Heart right ventricle (tissue), 16 donors: ENCODE measurements around the gene PKN2. TPM values are rescaled to one million over a fixed set of nuclear protein-coding genes. Genes with fewer than 3 reads are reported as not detected.

Experiments used
- ATAC-seq, 8 donors: fragments of 200-7000 bp; cut with Tn5 transposase; one replicate each; pipeline ENCODE4 v1.9.1; 2020; ENCODE audit warnings: mild to moderate bottlenecking in 8 of 8, moderate library complexity in 8 of 8, moderate number of reproducible peaks in 1 of 8
- DNase-seq, 2 donors: peaks; one replicate each; pipeline ENCODE4 v3.0.0-alpha.2; 2020
- H3K27ac ChIP-seq, 10 donors: fragments of 200-600 bp; sonication (generic) in 2 of 10; one replicate each; pipeline versions ENCODE4 v1.5.0 to v1.8.0; 2020 to 2022; ENCODE audit warnings: mild to moderate bottlenecking in 3 of 10
- H3K27me3 ChIP-seq, 7 donors: fragments of 200-600 bp; one replicate each; pipeline ENCODE4 v1.8.0; 2021 to 2022; ENCODE audit warnings: mild to moderate bottlenecking in 2 of 7
- H3K36me3 ChIP-seq, 9 donors: fragments of 200-600 bp; sonication (generic) in 1 of 9; one replicate each; pipeline versions ENCODE4 v1.5.0 to v1.8.0; 2020 to 2022; ENCODE audit warnings: mild to moderate bottlenecking in 2 of 9
- H3K4me1 ChIP-seq, 9 donors: fragments of 200-600 bp; sonication (generic) in 1 of 9; one replicate each; pipeline versions ENCODE4 v1.5.0 to v1.8.0; 2020 to 2022; ENCODE audit warnings: mild to moderate bottlenecking in 4 of 9
- H3K4me3 ChIP-seq, 10 donors: fragments of 200-600 bp; sonication (generic) in 2 of 10; one replicate each; pipeline versions ENCODE4 v1.5.0 to v1.8.0; 2020 to 2022; ENCODE audit warnings: mild to moderate bottlenecking in 7 of 10, moderate library complexity in 2 of 10
- H3K9me3 ChIP-seq, 11 donors: fragments of 200-600 bp in 10 of 11; sonication (generic) in 2 of 11; one replicate each; pipeline versions ENCODE4 v1.5.0 to v1.8.0; 2013 to 2022; ENCODE audit warnings: mild to moderate bottlenecking in 2 of 11, control low read depth in 1 of 11, moderate library complexity in 1 of 11
- CTCF ChIP-seq, 9 donors: fragments of 200-600 bp; sonication (generic) in 2 of 9; IDR thresholded peaks; one replicate each; pipeline versions ENCODE4 v1.5.0 to v1.8.0; 2021 to 2022; ENCODE audit warnings: antibody characterized with exemption in 9 of 9, mild to moderate bottlenecking in 5 of 9, moderate library complexity in 1 of 9
- WGBS, 2 donors: extraction: QIAGEN DNeasy Blood & Tissue Kit; methylation state at CpG; one replicate each; pipeline ENCODE4 v1.1.7; 2013; ENCODE audit warnings: inconsistent platforms in 1 of 2; 5-methylcytosine and 5-hydroxymethylcytosine counted together
- intact Hi-C, 10 donors: fragments of 100-400 bp; cut with DNase I; formaldehyde crosslinking; loops; one replicate each; pipeline versions ENCODE4 v1.11.1 to v1.14.2; 2022
- polyA plus RNA-seq, 2 donors: library from polyadenylated mRNA; stranded (reverse); fragments of 200-250 nt; gene quantifications; one replicate each; pipeline ENCODE4 v1.2.3, GENCODE V29; 2013
- total RNA-seq, 10 donors: library from RNA; stranded (reverse); fragmentation: NEBNext Ultra II Directional in 3 of 10; extraction: Animal tissue kit (Norgen Biotek cat#: 25700) in 3 of 10; gene quantifications; one replicate each; pipeline versions ENCODE4 v1.2.1 to v1.2.4, GENCODE V29; 2021 to 2023
- donor health status: Arrhythmogenic right ventricular cardiomyopathy.
- donor health status: ischemic (EF 13 %, LVEDD 7.1; RV severe dilation, severe dysfunction).
- donor health status: healthy with polysubstance abuse.
- donor health status: DM: no; HTN: yes; CAD: no.
- donor health status: DM: no; HTN: no; CAD: no.
- donor health status: ischemic (EF 25% LVEDD 6.9; RV normal size, moderate dysfunction).
- donor health status: ischemic (EF 25% LVEDD 5.7; RV mildly dilated, moderate dysfunction).
- donor health status: healthy.
- donor health status: DM: yes; HTN: yes; CAD: no.
- donor health status: Ischemic cardiomyopathy.
- donor health status: ischemic (EF 35%, LVEDD 5.7; RV mildly dilated, moderate dysfunction).
- donor health status: nonischemic (EF 11% LVEDD 7.7; RV severe dilation, severe dysfunction).
- donor health status: DM: yes; HTN: yes; CAD: no.
- donor health status: PGD.
- donor health status: ischemic (EF 29% LVEDD 5.4; RV normal size, mild dysfunction).
- donor health status: nonischemic (EF 23%, LVEDD 6.1; RV moderate dilation, normal function).

PKN2 gene
- total and polyA plus RNA-seq, 12 donors, result 6.2 to 42.8 (median 33.6) TPM

GRCh38 chr1:88662723-88663122 is 21.4 kb upstream of the PKN2 start:
- Histone ChIP-seq H3K4me1 (peaks cover 0 to 7% (median 0%) of the 10 kb centered on the region in 9 donors), H3K9me3 (no peaks in the 10 kb centered on the region), H3K36me3 (no peaks in the 10 kb centered on the region), H3K4me3 (no peak overlapping the region), H3K27ac (peak overlapping the region in 1 of 10 donors; percentile 49), H3K27me3 (no peaks in the 10 kb centered on the region)
- intact Hi-C loops, result no loop called here
- 47 to 49% methylated on average over 2 of the region's 2 CpGs for WGBS, 2 donors
- DNase-seq (no peak), ATAC-seq (no peak)
- no peak for TF ChIP-seq CTCF (IDR thresholded peaks at IDR 0.05)

GRCh38 chr1:88668405-88668804 is 15.7 kb upstream of the PKN2 start:
- H3K4me1 ChIP-seq, result no peaks in the 10 kb centered on the region
- WGBS, 2 donors, result 90 to 95% methylated on average over 3 of the region's 3 CpGs
- no peak for ATAC-seq
- no peak overlapping the region for H3K27ac ChIP-seq
- no peaks in the 10 kb centered on the region for H3K36me3 ChIP-seq
- H3K9me3 ChIP-seq, result no peaks in the 10 kb centered on the region
- no peak for DNase-seq
- no peak overlapping the region for H3K4me3 ChIP-seq
- intact Hi-C loops, result no loop called here
- H3K27me3 ChIP-seq, result no peaks in the 10 kb centered on the region
- no peak for TF ChIP-seq CTCF (IDR thresholded peaks at IDR 0.05)

GRCh38 chr1:88670462-88670861 is 13.6 kb upstream of the PKN2 start:
- Histone ChIP-seq H3K4me1 (no peaks in the 10 kb centered on the region), H3K27ac (no peak overlapping the region), H3K4me3 (no peak overlapping the region), H3K27me3 (no peaks in the 10 kb centered on the region), H3K9me3 (no peaks in the 10 kb centered on the region), H3K36me3 (no peaks in the 10 kb centered on the region)
- intact Hi-C loops, result no loop called here
- TF ChIP-seq CTCF (IDR thresholded peaks at IDR 0.05), result no peak
- ATAC-seq (no peak), DNase-seq (no peak)
- WGBS, 2 donors, result 77 to 80% methylated on average over 3 of the region's 3 CpGs

GRCh38 chr1:88673446-88673845 is 10.6 kb upstream of the PKN2 start:
- Histone ChIP-seq H3K36me3 (no peaks in the 10 kb centered on the region), H3K9me3 (no peaks in the 10 kb centered on the region), H3K4me3 (no peak overlapping the region), H3K4me1 (no peaks in the 10 kb centered on the region), H3K27ac (no peak overlapping the region), H3K27me3 (no peaks in the 10 kb centered on the region)
- no peak for ATAC-seq
- intact Hi-C loops, result no loop called here
- no peak for DNase-seq
- TF ChIP-seq CTCF (IDR thresholded peaks at IDR 0.05), result no peak

GRCh38 chr1:88678405-88678804 is 5.7 kb upstream of the PKN2 start:
- DNase-seq, result no peak
- intact Hi-C loops, result no loop called here
- no peaks in the 10 kb centered on the region for H3K36me3 ChIP-seq
- WGBS, 2 donors, result 66 to 71% methylated on average over 3 of the region's 3 CpGs
- no peaks in the 10 kb centered on the region for H3K9me3 ChIP-seq
- no peaks in the 10 kb centered on the region for H3K27me3 ChIP-seq
- peak overlapping the region in 1 of 10 donors; percentile 2 for H3K27ac ChIP-seq
- TF ChIP-seq CTCF (IDR thresholded peaks at IDR 0.05), result no peak
- H3K4me1 ChIP-seq, result peaks cover 0 to 11% (median 8%) of the 10 kb centered on the region in 9 donors
- peak in 1 of 8 donors; percentile 45 for ATAC-seq
- no peak overlapping the region for H3K4me3 ChIP-seq
